GM11168 (cell line): ENCODE measurements around the gene ERLEC1.
"Not testable (repeated sequence)": the region's sequence is repeated elsewhere in the genome, so short reads cannot be mapped to it uniquely, and the experiment has no call there.

Experiments
- in situ Hi-C: fragments of 300-500 bp; cut with MboI; formaldehyde crosslinking; loops from one replicate; pipeline ENCODE4 v1.12.0; 2022; ENCODE audit warnings: low sequenced_read_pairs; ENCODE audit not compliant: unreplicated experiment

The ERLEC1 gene

GRCh38 chr2:53827398-53828175, 40.7 kb downstream of the ERLEC1 start:
- in situ Hi-C loops = no loop called here

- in situ Hi-C loops = no loop called here
Measured at GRCh38 chr2:53828331-53828730, 41.5 kb downstream of the ERLEC1 start.

DNA sequence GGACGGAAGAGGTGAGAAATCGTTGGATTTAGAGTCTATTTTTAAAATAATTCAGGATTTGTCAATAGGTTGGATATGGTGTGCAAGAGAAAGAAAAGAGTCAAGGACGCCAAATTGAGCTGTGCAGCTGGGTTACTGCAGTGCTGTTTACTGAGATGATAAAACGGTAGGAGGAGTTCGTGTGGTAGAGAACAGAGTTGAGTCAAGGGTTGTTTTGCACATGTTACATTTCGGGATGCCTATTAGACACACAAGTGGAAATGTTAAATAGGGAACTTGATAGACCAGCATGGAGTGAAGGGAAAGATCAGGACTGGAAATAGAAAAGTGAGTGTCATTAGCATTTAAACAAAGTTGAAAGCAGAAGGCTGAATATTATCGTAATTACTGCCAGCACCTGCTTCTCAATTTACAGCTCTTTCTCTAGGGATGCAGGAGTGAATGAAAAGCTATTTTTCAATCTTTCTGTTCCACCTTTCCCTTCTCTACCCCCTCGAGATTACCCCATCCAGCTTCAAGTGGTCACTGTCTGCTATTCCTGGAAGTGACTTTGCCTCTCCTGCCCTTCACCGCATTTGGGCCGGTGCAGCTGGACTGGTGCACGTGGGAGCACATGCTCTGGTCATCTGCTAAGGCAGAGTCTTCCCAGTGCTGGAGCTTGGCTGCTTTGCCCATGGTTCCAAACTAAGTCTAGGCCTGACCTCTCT, 42.6 kb downstream of the ERLEC1 start:
- in situ Hi-C loops = no loop called here

DNA sequence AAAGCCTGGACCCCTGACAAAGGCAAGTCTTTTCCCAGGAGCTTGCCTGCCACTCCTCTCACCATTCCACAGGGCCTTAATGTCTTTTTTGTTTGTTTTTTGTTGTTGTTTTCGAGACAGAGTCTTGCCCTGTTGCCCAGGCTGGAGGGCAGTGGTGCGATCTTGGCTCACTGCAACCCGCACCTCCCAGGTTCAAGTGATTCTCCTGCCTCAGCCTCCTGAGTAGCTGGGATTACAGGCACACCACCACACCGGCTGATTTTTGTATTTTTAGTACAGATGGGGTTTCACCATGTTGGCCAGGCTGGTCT, 43.1 kb downstream of the ERLEC1 start:
- in situ Hi-C loops = not testable (repeated sequence)

DNA sequence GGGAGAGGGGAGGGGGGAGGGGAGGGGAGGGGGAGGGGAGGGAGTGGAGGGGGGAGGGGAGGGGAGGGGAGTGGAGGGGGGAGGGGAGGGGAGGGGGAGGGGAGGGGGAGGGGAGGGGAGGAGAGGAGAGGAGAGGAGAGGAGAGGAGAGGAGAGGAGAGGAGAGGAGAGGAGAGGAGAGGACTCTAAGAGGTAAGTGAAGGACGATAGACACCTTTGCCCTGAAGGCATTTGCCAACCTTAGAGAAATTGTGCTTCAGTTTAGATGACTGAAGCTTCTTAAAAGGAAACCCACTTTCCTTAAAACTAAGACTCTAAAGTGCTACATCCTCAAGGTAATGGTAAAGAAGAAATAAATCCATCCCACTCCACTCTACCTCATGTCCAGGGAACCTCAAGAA, 53.7 kb downstream of the ERLEC1 start:
- in situ Hi-C loops = no loop called here

- in situ Hi-C loops = not testable (repeated sequence)
Measured at GRCh38 chr2:53841651-53842050, 54.8 kb downstream of the ERLEC1 start.

- in situ Hi-C loops = no loop called here
Measured at GRCh38 chr2:53842891-53843290, 56.0 kb downstream of the ERLEC1 start.

DNA sequence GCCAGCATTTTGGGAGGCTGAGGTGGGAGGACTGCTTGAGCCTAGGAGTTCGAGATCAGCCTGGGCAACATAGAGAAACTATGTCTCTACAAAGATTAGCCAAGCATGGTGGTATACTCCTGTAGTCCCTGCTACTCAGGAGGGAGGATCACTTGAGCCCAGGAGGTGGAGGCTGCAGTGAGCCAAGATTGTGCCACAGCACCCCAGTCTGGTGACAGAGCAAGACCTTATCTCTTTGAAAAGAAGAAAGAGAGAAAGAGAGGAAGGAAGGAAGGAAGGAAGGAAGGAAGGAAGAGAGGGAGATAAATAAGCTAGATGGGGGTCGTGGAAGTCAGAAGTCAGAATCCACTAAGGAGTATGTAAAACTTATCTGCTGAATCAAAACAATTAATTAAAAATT, 56.8 kb downstream of the ERLEC1 start:
- in situ Hi-C loops = no loop called here

GRCh38 chr2:53848062-53848461, 61.2 kb downstream of the ERLEC1 start:
- in situ Hi-C loops = no loop called here

GRCh38 chr2:53851052-53851757, 64.4 kb downstream of the ERLEC1 start:
- in situ Hi-C loops = not testable (repeated sequence)

DNA sequence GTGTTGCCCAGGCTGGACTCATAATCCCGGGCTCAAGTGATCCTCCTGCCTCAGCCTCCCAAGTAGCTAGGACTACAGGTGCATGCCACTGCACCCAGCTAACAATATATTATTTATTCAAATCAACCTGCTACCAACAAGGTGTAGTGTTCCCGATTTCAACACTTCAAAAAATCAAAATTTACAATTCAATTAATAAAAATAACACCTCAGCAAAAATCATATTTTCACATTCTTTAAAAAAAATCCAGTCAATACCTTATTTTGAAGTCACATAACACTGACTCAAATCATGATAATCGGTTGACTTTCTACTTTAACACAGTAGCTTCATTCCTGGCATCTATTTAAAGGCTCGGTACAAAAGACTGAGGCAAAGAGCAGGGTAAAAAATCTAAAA, 65.7 kb downstream of the ERLEC1 start:
- in situ Hi-C loops = no loop called here

DNA sequence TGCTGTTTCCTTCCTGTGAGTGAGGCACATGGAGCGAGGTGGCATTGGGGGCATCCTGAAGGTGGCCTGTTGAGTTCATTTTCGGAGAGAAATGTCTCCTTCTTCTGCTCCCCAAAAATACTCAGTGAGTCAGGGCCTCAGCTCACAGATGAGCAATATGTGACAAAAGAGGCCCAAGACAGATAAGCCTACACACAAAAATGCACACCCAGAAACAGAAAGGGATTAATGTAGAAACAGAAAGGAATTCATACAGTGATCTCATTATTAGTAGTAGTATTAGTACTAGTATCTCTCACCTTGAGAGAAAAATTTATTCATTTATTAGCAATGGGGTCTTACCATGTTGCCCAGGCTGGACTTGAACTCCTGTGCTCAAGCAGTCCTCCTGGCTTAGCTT, 67.8 kb downstream of the ERLEC1 start:
- in situ Hi-C loops = no loop called here

DNA sequence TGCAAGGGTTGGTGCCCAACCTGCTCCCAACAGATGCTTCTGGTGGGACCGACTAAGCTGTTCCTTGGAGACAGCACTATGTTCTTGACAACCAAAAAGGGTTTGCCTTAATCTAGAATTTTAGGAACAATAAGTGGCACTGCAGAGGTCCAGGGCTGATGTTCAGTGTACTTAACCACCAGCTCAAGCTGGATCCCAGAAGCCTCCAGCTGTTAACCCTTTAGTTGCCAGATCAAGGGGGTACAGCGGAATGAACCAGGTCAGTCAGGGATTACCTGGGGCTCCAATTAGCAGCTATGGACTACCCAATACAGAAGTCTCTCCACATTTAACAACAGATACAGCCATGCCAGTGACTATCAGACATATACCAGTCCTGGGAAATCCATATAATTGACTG, 69.4 kb downstream of the ERLEC1 start:
- in situ Hi-C loops = no loop called here

DNA sequence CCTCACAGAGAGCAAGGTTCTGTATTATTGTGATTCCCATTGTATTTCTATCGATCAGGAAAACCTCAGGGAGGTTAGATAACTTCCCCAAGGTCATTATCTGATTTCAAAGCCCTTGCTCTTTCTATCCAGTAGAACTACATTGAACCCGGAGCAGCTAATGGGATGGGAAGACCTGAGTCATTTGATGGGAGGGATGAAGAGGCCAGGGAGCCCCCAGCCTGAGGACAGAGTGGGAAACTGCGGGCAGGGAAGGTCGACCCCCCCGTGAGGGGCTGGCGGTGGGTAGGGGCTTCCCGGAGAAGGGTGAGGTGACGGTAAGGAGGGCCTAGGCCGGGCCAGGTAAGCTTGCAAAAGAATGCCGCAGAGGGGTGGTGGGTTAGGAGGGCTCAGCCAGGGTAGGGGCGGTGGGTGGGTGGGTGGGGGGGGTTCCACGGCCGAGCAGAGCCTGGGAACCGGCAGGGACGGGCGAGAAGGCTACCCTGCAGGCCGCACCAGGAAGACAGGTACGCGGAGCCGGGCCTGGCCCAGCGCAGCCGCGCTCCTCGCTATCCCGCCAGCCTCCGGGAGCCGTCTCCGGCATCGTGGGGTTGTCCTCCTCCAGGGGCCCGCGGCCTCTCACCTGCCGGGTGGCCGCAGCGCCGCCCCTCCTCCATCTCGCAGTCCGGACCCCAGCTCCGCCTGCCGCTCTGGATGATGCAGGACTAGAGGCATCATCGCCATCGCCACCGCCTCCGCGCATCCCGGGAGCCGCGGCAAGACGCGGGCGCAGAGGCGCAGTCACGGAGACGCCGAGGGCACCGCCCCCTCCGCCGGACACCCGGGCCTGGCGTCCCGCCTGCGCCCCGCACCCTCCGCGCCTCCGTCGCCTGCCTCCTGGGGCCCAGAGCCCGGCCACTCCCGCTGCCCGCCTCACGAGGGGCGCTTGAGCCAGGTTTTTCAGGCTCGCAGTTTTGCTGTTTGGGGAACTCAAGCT, 72.7 kb downstream of the ERLEC1 start, which contains the start of gene GPR75:
Gene GPR75, minus strand, starts transcription at position 762 of the 976 bp plus-strand sequence. CDS start 5,211 bp downstream, outside the sequence.
- in situ Hi-C loops = no loop called here

DNA sequence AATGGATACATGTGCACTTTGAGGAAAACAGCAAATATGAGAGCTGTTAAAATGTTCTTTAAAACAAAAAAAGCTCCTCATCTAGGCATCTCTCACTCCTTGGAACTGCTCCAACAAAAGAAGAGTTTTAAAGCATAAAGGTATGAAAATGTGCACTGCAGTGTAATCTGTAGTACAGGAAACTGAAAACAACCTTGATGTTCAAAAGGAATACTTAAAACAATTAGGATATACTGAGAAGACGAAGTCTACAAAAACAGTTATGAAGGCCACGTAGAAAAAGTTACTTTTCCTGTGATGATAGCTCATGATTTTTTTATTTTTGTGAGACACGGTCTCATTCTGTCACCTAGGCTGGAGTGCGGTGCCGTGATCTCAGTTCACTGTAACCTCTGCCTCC, 75.0 kb downstream of the ERLEC1 start:
- in situ Hi-C loops = no loop called here

DNA sequence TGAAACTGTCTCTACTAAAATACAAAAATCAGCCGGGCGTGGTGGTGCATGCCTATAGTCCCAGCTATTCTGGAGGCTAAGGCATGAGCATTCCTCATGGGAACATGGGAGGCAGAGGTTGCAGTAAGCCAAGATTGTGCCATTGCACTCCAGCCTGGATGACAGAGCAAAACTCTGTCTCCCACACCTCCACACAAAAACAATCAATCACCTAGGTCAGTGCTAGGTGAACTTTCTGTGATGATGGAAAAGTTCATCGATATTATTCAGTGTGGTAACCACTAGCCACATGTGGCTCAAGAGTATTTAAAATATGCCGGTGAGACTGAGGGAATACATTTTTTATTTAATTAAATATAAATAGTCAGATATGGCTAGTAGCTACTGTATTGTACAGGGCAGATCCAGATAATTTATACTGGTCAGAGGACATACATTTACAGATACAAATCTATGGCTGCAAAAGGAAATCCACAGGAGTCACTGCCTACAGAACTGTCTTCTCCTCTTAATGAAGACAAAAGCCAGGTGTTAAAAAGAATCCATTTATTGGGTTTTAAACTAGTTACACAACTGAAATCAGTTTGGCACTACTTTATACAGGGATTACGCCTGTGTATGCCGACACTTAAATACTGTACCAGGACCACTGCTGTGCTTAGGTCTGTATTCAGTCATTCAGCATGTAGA, 76.8 kb downstream of the ERLEC1 start:
- in situ Hi-C loops = no loop called here

- in situ Hi-C loops = no loop called here
Measured at GRCh38 chr2:53865264-53865663, 78.4 kb downstream of the ERLEC1 start.

- in situ Hi-C loops = no loop called here
Measured at GRCh38 chr2:53865962-53866361, 79.1 kb downstream of the ERLEC1 start.

DNA sequence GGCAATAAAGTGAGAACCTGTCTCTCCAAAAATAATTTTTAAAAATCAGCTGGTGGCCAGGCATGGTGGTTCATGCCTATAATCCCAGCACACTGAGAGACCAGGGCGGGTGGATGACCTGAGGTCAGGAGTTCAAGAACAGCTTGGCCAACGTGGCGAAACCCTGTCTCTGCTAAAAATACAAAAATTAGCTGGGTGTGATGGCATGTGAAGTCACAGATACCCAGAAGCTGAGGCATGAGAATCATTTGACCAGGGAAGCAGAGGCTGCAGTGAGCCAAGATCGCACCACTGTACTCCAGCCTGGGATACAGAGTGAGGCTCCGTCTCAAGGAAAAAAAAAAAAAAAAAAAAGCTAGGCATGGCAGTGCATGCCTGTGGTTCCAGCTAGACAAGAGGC, 80.3 kb downstream of the ERLEC1 start:
- in situ Hi-C loops = no loop called here

- in situ Hi-C loops = no loop called here
Measured at GRCh38 chr2:53867773-53868172, 80.9 kb downstream of the ERLEC1 start.
